HG03280 (cell line): ENCODE data around the gene ATP10D.

Source experiments
- ATAC-seq: cut with Tn5 transposase; IDR thresholded peaks from one replicate; pipeline ENCODE4 v1.9.1; 2021; ENCODE audit warnings: mild to moderate bottlenecking, moderate library complexity; ENCODE audit not compliant: unreplicated experiment

The ATP10D gene

DNA sequence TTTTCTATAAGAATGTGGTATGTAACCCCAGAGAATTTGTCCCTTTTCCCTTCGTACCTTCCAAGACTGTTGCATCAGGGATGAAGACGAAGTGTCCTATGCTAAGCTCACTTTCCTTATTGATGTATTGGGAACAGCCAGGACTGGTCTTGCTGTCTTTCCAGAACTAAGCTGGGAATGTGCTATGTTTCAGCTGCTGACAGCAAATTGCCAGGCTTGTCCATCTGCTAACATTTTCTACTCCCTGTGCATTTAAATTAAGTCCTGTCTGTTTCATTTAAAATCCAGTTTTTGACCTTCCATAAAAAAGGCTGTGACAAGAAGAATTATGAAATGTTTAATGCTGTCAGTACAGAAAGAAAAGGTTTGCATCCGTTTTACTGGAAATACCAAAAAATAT, 87.9 kb downstream of the ATP10D start:
- ATAC-seq = no peak

DNA sequence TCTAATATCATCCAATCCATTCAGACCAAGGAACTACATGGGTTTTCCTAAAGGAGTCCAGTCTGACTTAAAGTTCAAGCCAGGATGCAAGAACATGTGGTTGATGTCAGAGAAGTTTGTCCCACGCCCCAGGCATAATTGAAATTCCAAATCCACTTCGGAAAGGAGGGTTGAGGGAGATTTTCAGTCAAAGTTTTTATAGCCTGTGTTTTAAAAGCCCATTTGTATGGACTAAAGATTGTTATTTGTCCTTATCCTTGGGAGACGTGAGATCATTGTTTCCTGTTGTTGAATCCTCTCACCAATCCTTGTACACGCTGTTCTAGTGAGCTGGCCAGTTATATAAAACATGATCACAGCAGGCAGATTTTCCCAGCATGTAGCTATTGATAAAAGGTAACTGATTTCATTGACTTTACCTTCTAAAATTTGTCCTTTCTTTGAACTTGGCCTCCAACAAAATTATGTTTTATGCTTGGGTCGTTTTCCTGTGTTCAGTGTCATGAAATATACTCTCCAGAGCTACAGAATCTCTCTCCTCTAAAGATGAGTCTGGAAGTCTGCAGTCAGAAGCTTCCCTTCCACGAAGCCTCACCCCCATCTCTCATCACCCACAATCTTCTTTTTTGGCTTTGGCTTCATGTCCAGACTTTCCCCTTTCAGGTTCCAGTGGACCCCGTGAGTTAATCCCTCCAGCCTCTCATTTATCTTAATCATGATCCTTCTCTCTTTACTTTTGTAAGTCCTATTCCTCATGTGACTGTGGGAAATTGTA, 92.9 kb downstream of the ATP10D start:
- ATAC-seq = no peak

GRCh38 chr4:47579235-47579634, 94.2 kb downstream of the ATP10D start:
- no peak for ATAC-seq

DNA sequence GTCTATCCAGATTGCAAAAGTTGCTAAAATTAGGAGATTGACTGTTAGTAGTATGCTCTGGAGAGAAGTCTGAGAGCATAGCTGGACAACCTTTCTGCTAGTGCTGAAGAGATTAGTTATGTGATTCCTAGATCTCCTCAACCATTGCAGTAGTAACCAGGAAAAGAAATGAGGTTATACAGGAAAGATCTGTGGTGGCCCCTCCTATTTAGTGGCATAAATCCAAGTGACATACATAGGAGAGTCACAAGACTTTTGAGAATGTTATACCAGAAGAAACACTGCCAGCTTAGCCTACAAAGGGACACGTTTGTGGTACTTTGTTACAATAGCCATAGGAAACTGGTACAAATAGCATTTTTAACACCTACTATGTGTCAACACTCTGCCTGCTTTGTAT, 105.2 kb downstream of the ATP10D start:
- ATAC-seq = no peak

DNA sequence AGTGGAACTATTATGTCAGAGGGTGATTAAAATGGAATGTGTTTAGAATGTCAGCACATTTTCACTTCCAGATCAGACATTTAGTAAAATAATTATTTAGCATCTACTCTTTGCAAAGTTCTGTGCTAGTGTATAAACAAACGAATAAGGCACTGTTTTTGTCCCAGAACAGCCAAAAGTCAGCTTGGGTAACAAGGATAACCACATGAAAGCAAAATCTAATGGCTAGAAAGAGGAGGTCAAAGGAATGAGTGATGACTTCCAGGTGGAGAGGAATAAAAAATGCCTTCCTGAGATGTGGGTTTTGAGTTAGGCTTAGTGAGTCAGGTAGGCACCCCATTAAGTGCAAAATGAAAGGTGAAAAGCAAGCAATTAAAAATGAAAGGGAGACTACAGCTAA, 112.6 kb downstream of the ATP10D start:
- no peak for ATAC-seq

DNA sequence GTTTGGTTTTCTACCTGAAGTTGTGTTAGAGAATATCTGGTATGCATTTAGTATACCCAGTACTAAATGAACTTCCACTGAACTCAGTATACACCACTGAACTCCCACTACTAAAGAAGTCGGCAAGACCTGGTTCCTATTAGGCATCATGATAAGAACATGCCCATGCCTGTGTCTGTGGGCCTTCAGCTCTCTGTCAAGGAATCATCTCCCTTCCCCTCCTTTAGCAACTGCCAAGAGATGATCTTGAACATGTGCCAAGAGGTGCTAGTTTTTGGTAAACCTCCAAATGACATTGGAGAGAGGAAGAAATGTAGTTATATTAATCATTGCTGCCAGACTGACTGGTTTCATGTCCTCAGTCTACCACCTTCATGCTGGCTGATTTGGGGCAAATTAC, 113.2 kb downstream of the ATP10D start:
- ATAC-seq = no peak

- no peak for ATAC-seq
Measured at GRCh38 chr4:47598896-47599295, 113.8 kb downstream of the ATP10D start.

- no peak for ATAC-seq
Measured at GRCh38 chr4:47606482-47606881, 121.4 kb downstream of the ATP10D start.

GRCh38 chr4:47612116-47613023, 127.3 kb downstream of the ATP10D start:
- no peak for ATAC-seq

- no peak for ATAC-seq
Measured at GRCh38 chr4:47615385-47615784, 130.3 kb downstream of the ATP10D start.

GRCh38 chr4:47617607-47618006, 132.5 kb downstream of the ATP10D start:
- ATAC-seq = no peak

- ATAC-seq = no peak
Measured at GRCh38 chr4:47619691-47620090, 134.6 kb downstream of the ATP10D start.

- ATAC-seq = no peak
Measured at GRCh38 chr4:47621181-47621580, 136.1 kb downstream of the ATP10D start.

- ATAC-seq = no peak
Measured at GRCh38 chr4:47624031-47624441, 139.0 kb downstream of the ATP10D start.

GRCh38 chr4:47631161-47631560, 146.1 kb downstream of the ATP10D start:
- no peak for ATAC-seq

GRCh38 chr4:47639531-47639930, 154.5 kb downstream of the ATP10D start:
- ATAC-seq = no peak

- ATAC-seq = no peak
Measured at GRCh38 chr4:47640911-47641310, 155.8 kb downstream of the ATP10D start.

GRCh38 chr4:47641755-47642154, 156.7 kb downstream of the ATP10D start:
- no peak for ATAC-seq

DNA sequence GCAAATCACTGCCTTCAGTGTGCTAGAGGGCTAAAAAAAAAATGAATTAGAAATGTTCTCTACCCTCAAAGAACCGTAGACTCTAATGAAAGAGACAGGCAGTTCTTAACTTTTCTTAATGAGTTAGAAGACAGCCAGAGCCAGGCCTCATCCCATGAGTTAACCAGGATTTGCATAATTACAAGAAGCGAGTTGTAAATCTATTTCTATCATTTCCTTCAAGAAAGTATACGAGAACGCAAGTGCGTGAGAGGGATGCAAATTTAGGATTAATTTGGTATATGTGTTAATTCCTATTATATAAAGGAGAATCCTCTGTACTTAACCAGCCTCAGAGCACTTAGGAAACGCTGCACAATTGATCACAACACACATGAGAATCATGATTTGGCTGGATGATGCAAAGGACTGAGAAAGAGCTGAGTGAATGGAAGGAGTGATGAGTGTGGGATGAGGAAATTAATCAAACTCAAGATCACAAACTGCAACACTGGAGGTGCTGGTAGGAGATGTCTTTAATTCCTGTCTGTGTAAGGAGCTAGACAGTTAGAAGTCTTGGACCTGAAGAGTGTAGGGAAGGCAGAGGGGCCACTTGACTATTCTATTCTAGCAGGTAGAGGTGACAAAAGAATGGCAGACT, 157.2 kb downstream of the ATP10D start:
- ATAC-seq = no peak
